Esophagus muscularis mucosa (tissue), 4 donors: ENCODE data around the gene RAVER2. TPM values are rescaled to one million over a fixed set of nuclear protein-coding genes. Genes with fewer than 3 reads are reported as not detected.

Experiments
- DNase-seq: peaks from one replicate; pipeline ENCODE4 v3.0.0-alpha.2; 2017; ENCODE audit errors: extremely low spot score
- H3K27ac ChIP-seq, 4 donors: fragments of 200-600 bp; sonication (generic); replicated peaks in 1 of 4; 1 replicate in 3 of 4; 2 replicates in 1 of 4; pipeline ENCODE4 v1.5.1; 2016 to 2019; ENCODE audit warnings: mild to moderate bottlenecking in 1 of 4
- H3K27me3 ChIP-seq, 4 donors: fragments of 200-600 bp; sonication (generic); one replicate each; pipeline versions ENCODE4 v1.5.1 to v1.6.0; 2016 to 2019
- H3K36me3 ChIP-seq, 4 donors: fragments of 200-600 bp; sonication (generic); one replicate each; pipeline ENCODE4 v1.5.1; 2016 to 2019
- H3K4me1 ChIP-seq, 4 donors: fragments of 200-600 bp; sonication (generic); one replicate each; pipeline ENCODE4 v1.5.1; 2016 to 2019
- H3K4me3 ChIP-seq, 4 donors: fragments of 200-600 bp; sonication (generic); 1 replicate in 2 of 4; 2 replicates in 2 of 4; pipeline ENCODE4 v1.5.1; 2016 to 2019; ENCODE audit warnings: mild to moderate bottlenecking in 4 of 4, moderate library complexity in 1 of 4
- H3K9me3 ChIP-seq, 4 donors: fragments of 200-600 bp; sonication (generic); 1 replicate in 3 of 4; 2 replicates in 1 of 4; pipeline ENCODE4 v1.5.1; 2016 to 2019
- CTCF ChIP-seq, 3 experiments: fragments of 200-600 bp in 2 of 3; fragments of 450-650 bp in 1 of 3; sonication (generic) in 2 of 3; IDR thresholded peaks; one replicate each; pipeline ENCODE4 v1.5.1; 2017 to 2019; ENCODE audit warnings: antibody characterized with exemption in 3 of 3, mild to moderate bottlenecking in 2 of 3, moderate library complexity in 1 of 3
- EP300 ChIP-seq: sonication (generic); formaldehyde crosslinking; IDR thresholded peaks from one replicate; pipeline ENCODE4 v1.6.1; 2017; ENCODE audit warnings: antibody characterized with exemption
- POLR2A ChIP-seq: fragments of 450-650 bp; IDR thresholded peaks from one replicate; pipeline ENCODE4 v1.6.1; 2017; ENCODE audit warnings: antibody characterized with exemption, moderate library complexity, mild to moderate bottlenecking, low read depth
- POLR2AphosphoS5 ChIP-seq, 2 donors: sonication (generic); formaldehyde crosslinking; IDR thresholded peaks; one replicate each; pipeline ENCODE4 v1.6.1; 2017; ENCODE audit warnings: antibody characterized with exemption in 2 of 2
- WGBS: methylation state at CpG from one replicate; pipeline ENCODE4 v1.1.5; 2018; 5-methylcytosine and 5-hydroxymethylcytosine counted together
- intact Hi-C: fragments of 100-400 bp; cut with DNase I; formaldehyde crosslinking; loops from one replicate; pipeline ENCODE4 v1.15.1; 2023
- total RNA-seq, 4 donors: library from RNA; depleted of rRNA; stranded (reverse); fragments of >200 nt; gene quantifications; one replicate each; pipeline versions ENCODE4 v1.1.0 to v1.2.1, GENCODE V29; 2016

RAVER2 gene
- total RNA-seq, 4 donors from 2014 or later: 17.9 to 30.2 (median 22.4) TPM

GRCh38 chr1:64874666-64875065, 129.8 kb downstream of the RAVER2 start:
- WGBS: 94% methylated on average over 3 of the region's 3 CpGs
- Histone ChIP-seq H3K4me3 (no peak overlapping the region), H3K9me3 (no peaks in the 10 kb centered on the region), H3K27ac (no peak overlapping the region), H3K27me3 (no peaks in the 10 kb centered on the region), H3K4me1 (peaks cover 0 to 14% (median 0%) of the 10 kb centered on the region in 4 donors), H3K36me3 (peaks cover 28 to 90% (median 73%) of the 10 kb centered on the region in 4 donors)
- intact Hi-C loops: no loop called here
- no peak for DNase-seq
- TF ChIP-seq CTCF (IDR thresholded peaks at IDR 0.05): no peak
- no peak for TF ChIP-seq POLR2A
- no peak for TF ChIP-seq POLR2AphosphoS5 (IDR thresholded peaks at IDR 0.05)
- no peak for TF ChIP-seq EP300

DNA sequence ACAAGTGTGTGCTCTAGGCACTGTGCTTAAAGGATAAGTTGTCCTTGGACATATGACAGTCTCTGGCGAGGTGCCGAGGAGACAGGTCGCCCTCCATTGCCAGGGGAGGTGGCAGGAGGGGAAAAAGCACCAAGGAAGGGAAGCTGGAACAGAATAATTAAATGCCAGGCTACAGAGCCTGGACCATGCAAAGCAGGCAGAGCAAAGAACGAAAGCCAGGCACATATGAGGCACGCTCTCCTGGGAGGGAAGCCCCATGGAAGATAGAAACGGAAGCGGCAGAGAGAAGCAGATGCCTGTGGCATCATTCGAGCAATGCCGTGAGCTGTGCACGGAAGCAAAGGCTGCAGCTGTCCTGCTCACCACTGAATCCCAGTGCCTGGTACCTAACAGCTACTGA, 130.2 kb downstream of the RAVER2 start:
- intact Hi-C loops: no loop called here
- Histone ChIP-seq H3K9me3 (no peaks in the 10 kb centered on the region), H3K27ac (no peak overlapping the region), H3K36me3 (peaks cover 28 to 86% (median 69%) of the 10 kb centered on the region in 4 donors), H3K4me3 (no peak overlapping the region), H3K4me1 (peaks cover 0 to 14% (median 0%) of the 10 kb centered on the region in 4 donors), H3K27me3 (no peaks in the 10 kb centered on the region)
- no peak for DNase-seq
- WGBS: 90% methylated on average over 10 of the region's 10 CpGs
- TF ChIP-seq EP300: no peak
- TF ChIP-seq POLR2AphosphoS5 (IDR thresholded peaks at IDR 0.05): no peak
- no peak for TF ChIP-seq POLR2A
- no peak for TF ChIP-seq CTCF (IDR thresholded peaks at IDR 0.05)

GRCh38 chr1:64875606-64876005, 130.7 kb downstream of the RAVER2 start:
- TF ChIP-seq EP300 (no peak), POLR2A (no peak), POLR2AphosphoS5 (IDR thresholded peaks at IDR 0.05) (no peak), CTCF (IDR thresholded peaks at IDR 0.05) (no peak)
- no peaks in the 10 kb centered on the region for H3K27me3 ChIP-seq
- DNase-seq: no peak
- H3K9me3 ChIP-seq: no peaks in the 10 kb centered on the region
- H3K4me1 ChIP-seq: peaks cover 0 to 14% (median 0%) of the 10 kb centered on the region in 4 donors
- 88% methylated on average over 6 of the region's 6 CpGs for WGBS
- H3K36me3 ChIP-seq: peaks cover 28 to 81% (median 64%) of the 10 kb centered on the region in 4 donors
- intact Hi-C loops: no loop called here
- H3K4me3 ChIP-seq: no peak overlapping the region
- no peak overlapping the region for H3K27ac ChIP-seq

DNA sequence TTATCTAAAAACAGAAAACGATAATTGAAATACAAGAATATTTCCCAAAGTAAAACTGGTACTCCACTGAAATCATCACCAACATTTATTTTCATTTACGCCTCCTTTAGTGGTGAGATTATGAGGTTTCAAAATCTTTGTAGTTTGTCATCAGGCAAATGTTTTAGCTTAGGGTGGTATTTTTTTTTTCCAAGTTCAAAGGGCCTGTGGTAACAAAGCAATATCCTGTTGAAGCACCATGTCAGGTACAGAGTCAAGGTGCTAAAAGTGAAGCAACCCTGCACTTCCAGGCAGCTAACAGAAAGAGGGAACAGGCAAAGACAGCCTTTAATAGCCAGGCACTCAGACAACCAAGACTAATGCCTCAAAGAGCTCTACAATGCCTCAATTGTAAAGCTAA, 132.3 kb downstream of the RAVER2 start:
- intact Hi-C loops: no loop called here
- WGBS: 92% methylated on average over 2 of the region's 2 CpGs
- no peak overlapping the region for H3K4me3 ChIP-seq

More for the DNA sequence above, 132.3 kb downstream of the RAVER2 start:
- TF ChIP-seq POLR2AphosphoS5 (IDR thresholded peaks at IDR 0.05) (no peak), EP300 (no peak), CTCF (IDR thresholded peaks at IDR 0.05) (no peak)
- Histone ChIP-seq H3K36me3 (peaks cover 28 to 74% (median 54%) of the 10 kb centered on the region in 4 donors), H3K4me1 (peaks cover 0 to 14% (median 0%) of the 10 kb centered on the region in 4 donors), H3K9me3 (no peaks in the 10 kb centered on the region), H3K27me3 (no peaks in the 10 kb centered on the region), H3K27ac (no peak overlapping the region)
- DNase-seq: no peak
